Measurements from ENCODE around the gene LRRC1. TPM values are rescaled to one million over a fixed set of nuclear protein-coding genes. Genes with fewer than 3 reads are reported as not detected.

Gene LRRC1
- total and polyA plus RNA-seq, 2 experiments from 2014 or later: 11.3 to 16.6 TPM

- TF ChIP-seq ETS1 (IDR thresholded peaks at IDR 0.05): no peak
- no peak for TF ChIP-seq POLR2AphosphoS5 (IDR thresholded peaks at IDR 0.05; ENCODE audit: low read depth)
Observed at GRCh38 chr6:53770780-53771249, 24.0 kb upstream of the LRRC1 start (continued).

GRCh38 chr6:53771785-53772624 lies 22.8 kb upstream of the LRRC1 start:
- no peaks in the 10 kb centered on the region for H3K4me1 ChIP-seq (ENCODE audit: insufficient read depth)
- H2AFZ ChIP-seq: no peak overlapping the region
- no peak overlapping the region for H3K27ac ChIP-seq (ENCODE audit: low read depth)
- no peaks in the 10 kb centered on the region for H4K20me1 ChIP-seq (replicated peaks; ENCODE audit: insufficient read depth)
- 0 out of 2 replicates have a peak, but pooled peaks cover 11% of the 10 kb centered on the region for H3K9me2 ChIP-seq (ENCODE audit: insufficient read depth)
- no peak for TF ChIP-seq EZH2 (IDR thresholded peaks at IDR 0.05; ENCODE audit: low read depth, unreplicated experiment)
- peaks cover 2% of the 10 kb centered on the region for H3K27me3 Mint-ChIP-seq (ENCODE audit: insufficient read depth, low read depth, poor library complexity)
- H3K79me2 ChIP-seq (replicated peaks; ENCODE audit: insufficient read depth): no peaks in the 10 kb centered on the region
- no peak overlapping the region for H3K4me3 Mint-ChIP-seq
- no peaks in the 10 kb centered on the region for H3K27me3 ChIP-seq (ENCODE audit: insufficient read depth)
- H3K36me3 Mint-ChIP-seq (ENCODE audit: low read depth): peaks cover 29% of the 10 kb centered on the region
- no peak overlapping the region for H3K4me3 ChIP-seq
- ATAC-seq: no peak
- H3K4me1 Mint-ChIP-seq: peaks cover 6% of the 10 kb centered on the region
- no peak for DNase-seq (ENCODE audit: low spot score)
- H3K36me3 ChIP-seq (ENCODE audit: insufficient read depth): no peaks in the 10 kb centered on the region; the same call in 1 of the 2 replicates
- H3K4me2 ChIP-seq: no peak overlapping the region
- no peaks in the 10 kb centered on the region for H3F3A ChIP-seq (replicated peaks; ENCODE audit: low read depth)
- H3K27ac Mint-ChIP-seq: no peak overlapping the region
- H3K9me3 Mint-ChIP-seq: peaks cover 30% of the 10 kb centered on the region

- H3K4me1 ChIP-seq (ENCODE audit: insufficient read depth): no peaks in the 10 kb centered on the region
- H3K27me3 ChIP-seq (ENCODE audit: insufficient read depth): no peaks in the 10 kb centered on the region
- no peak for ATAC-seq
- Mint-ChIP-seq H3K4me1 (peaks cover 6% of the 10 kb centered on the region), H3K27me3 (ENCODE audit: insufficient read depth, low read depth, poor library complexity) (peaks cover 2% of the 10 kb centered on the region), H3K27ac (no peak overlapping the region), H3K36me3 (ENCODE audit: low read depth) (peaks cover 29% of the 10 kb centered on the region), H3K9me3 (peaks cover 30% of the 10 kb centered on the region), H3K4me3 (no peak overlapping the region)
- H3F3A ChIP-seq (replicated peaks; ENCODE audit: low read depth): no peaks in the 10 kb centered on the region
- no peaks in the 10 kb centered on the region; the same call in 1 of the 2 replicates for H3K36me3 ChIP-seq (ENCODE audit: insufficient read depth)
- H3K27ac ChIP-seq (ENCODE audit: low read depth): no peak overlapping the region
- H2AFZ ChIP-seq: no peak overlapping the region
- no peaks in the 10 kb centered on the region for H4K20me1 ChIP-seq (replicated peaks; ENCODE audit: insufficient read depth)
- TF ChIP-seq ZNF331 (CRISPR knock-in tag; IDR thresholded peaks at IDR 0.05; ENCODE audit: low read depth): no peak
- no peak for TF ChIP-seq ETS1 (IDR thresholded peaks at IDR 0.05)
- no peak for TF ChIP-seq REST (IDR thresholded peaks at IDR 0.05; ENCODE audit: unreplicated experiment)
- TF ChIP-seq EZH2phosphoT487 (IDR thresholded peaks at IDR 0.05; ENCODE audit: unreplicated experiment): no peak
- no peak for TF ChIP-seq STAT1 (IDR thresholded peaks at IDR 0.05; ENCODE audit: unreplicated experiment)
- TF ChIP-seq ZNF114 (CRISPR knock-in tag; IDR thresholded peaks at IDR 0.05): no peak
- no peak for TF ChIP-seq CTCF (conservative IDR thresholded peaks at IDR 0.05; ENCODE audit: low read depth in 2 of 2)
- TF ChIP-seq NANOG (IDR thresholded peaks at IDR 0.05; ENCODE audit: borderline replicate concordance): no peak
- 0 out of 2 replicates have a peak, but pooled peaks cover 11% of the 10 kb centered on the region for H3K9me2 ChIP-seq (ENCODE audit: insufficient read depth)
- no peak overlapping the region for H3K4me2 ChIP-seq
- no peak overlapping the region for H3K4me3 ChIP-seq
- DNase-seq (ENCODE audit: low spot score): no peak
- H3K79me2 ChIP-seq (replicated peaks; ENCODE audit: insufficient read depth): no peaks in the 10 kb centered on the region
Observed at GRCh38 chr6:53773044-53773696, 21.6 kb upstream of the LRRC1 start.
